HepG2 (cell line): ENCODE results near the gene MEIOC. TPM values are rescaled to one million over a fixed set of nuclear protein-coding genes. Genes with fewer than 3 reads are reported as not detected.
A peak's percentile ranks its signal among the peaks of the same experiment; 100 is the strongest.

Experiments used
- CTCF ChIP-seq: sonication (generic); formaldehyde crosslinking; IDR thresholded peaks from 2 replicates; pipeline ENCODE4 v1.5.0; 2020; ENCODE audit warnings: mild to moderate bottlenecking, missing genetic modification reagents, moderate library complexity
- GABPB1 ChIP-seq: IDR thresholded peaks from 2 replicates; pipeline ENCODE4 v1.6.1; 2016; ENCODE audit warnings: mild to moderate bottlenecking, missing genetic modification reagents, moderate library complexity, missing compliant biosample characterization
- KLF12 ChIP-seq: sonication (generic); formaldehyde crosslinking; IDR thresholded peaks from 2 replicates; pipeline ENCODE4 v1.4.0; 2020; ENCODE audit warnings: missing genetic modification reagents, borderline replicate concordance
- PATZ1 ChIP-seq: sonication (generic); formaldehyde crosslinking; IDR thresholded peaks from 2 replicates; pipeline ENCODE4 v1.4.0; 2020; ENCODE audit warnings: missing genetic modification reagents
- SAP130 ChIP-seq: IDR thresholded peaks from 2 replicates; pipeline ENCODE4 v1.6.1; 2016; ENCODE audit warnings: low read depth
- ZBTB40 ChIP-seq, 2 experiments: fragments of 450-650 bp in 1 of 2; sonication (generic) in 1 of 2; formaldehyde crosslinking in 1 of 2; IDR thresholded peaks; 2 replicates each; pipeline versions ENCODE4 v1.6.1 to v1.8.0; 2016 to 2022; ENCODE audit warnings: antibody characterized with exemption in 1 of 2, mild to moderate bottlenecking in 1 of 2, missing genetic modification reagents in 1 of 2
- ZFP91 ChIP-seq: sonication (generic); formaldehyde crosslinking; IDR thresholded peaks from 2 replicates; pipeline ENCODE4 v1.9.0; 2022; ENCODE audit warnings: missing genetic modification reagents, mild to moderate bottlenecking, borderline replicate concordance
- ZNF205 ChIP-seq: IDR thresholded peaks from 2 replicates; pipeline ENCODE4 v1.6.1; 2018; ENCODE audit warnings: missing biosample characterization, missing genetic modification reagents
- ZNF556 ChIP-seq: sonication (generic); formaldehyde crosslinking; IDR thresholded peaks from 2 replicates; pipeline ENCODE4 v1.4.0; 2020; ENCODE audit warnings: mild to moderate bottlenecking, missing genetic modification reagents, borderline replicate concordance
- ZSCAN25 ChIP-seq: sonication (generic); formaldehyde crosslinking; IDR thresholded peaks from 2 replicates; pipeline ENCODE4 v1.8.0; 2022; ENCODE audit warnings: mild to moderate bottlenecking, missing genetic modification reagents
- polyA plus RNA-seq, 8 experiments: library from polyadenylated mRNA; depleted of rRNA in 3 of 8; stranded (reverse) in 7 of 8; unstranded in 1 of 8; fragments of >200 nt; fragmentation: Illumina TruSeq in 4 of 8; extraction: Trizol in 4 of 8; gene quantifications; 2 replicates each; pipeline versions ENCODE4 v1.2.1 to v1.2.3, GENCODE V29; 2011 to 2016; ENCODE audit warnings: low read depth in 4 of 8, missing spikeins in 1 of 8, mixed read lengths in 1 of 8; ENCODE audit not compliant: insufficient read depth in 1 of 8
- total RNA-seq, 5 experiments: library from RNA; depleted of rRNA; stranded (reverse); fragments of >200 nt; fragmentation: Illumina TruSeq; extraction: Trizol; gene quantifications; 2 replicates each; pipeline ENCODE4 v1.2.3, GENCODE V29; 2016; ENCODE audit warnings: low read depth in 1 of 5

The MEIOC gene
- total and polyA plus RNA-seq, 2 of the 13 experiments (the other 11 are each of a cell fraction or from before 2014, with no cell fraction given) = 0.04 to 0.15 TPM

- TF ChIP-seq ZBTB40 (IDR thresholded peaks at IDR 0.05) (no peak), ZBTB40 (CRISPR knock-in tag; IDR thresholded peaks at IDR 0.05) (no peak), ZSCAN25 (CRISPR knock-in tag) (peak; percentile 71; the same call in 1 of the 2 replicates), KLF12 (CRISPR knock-in tag) (no peak), PATZ1 (CRISPR knock-in tag) (no peak), CTCF (CRISPR knock-in tag) (peak; percentile 42; the same call in 1 of the 2 replicates), ZNF556 (CRISPR knock-in tag) (0 out of 2 replicates have a peak, but pooled peaks have one; percentile 64), ZFP91 (CRISPR knock-in tag) (peak; percentile 91), GABPB1 (CRISPR knock-in tag) (peak; percentile 52), ZNF205 (0 out of 2 replicates have a peak, but pooled peaks have one; percentile 46), SAP130 (CRISPR knock-in tag) (peak; percentile 24; the same call in 1 of the 2 replicates)
Measured at GRCh38 chr17:44628243-44629188, 27.8 kb upstream of the MEIOC start (continued).
